Measurements from ENCODE around the gene SNAP47. TPM values are rescaled to one million over a fixed set of nuclear protein-coding genes. Genes with fewer than 3 reads are reported as not detected.

SNAP47 gene
- total RNA-seq, 2 experiments from 2014 or later = 29.0 to 29.2 TPM

DNA sequence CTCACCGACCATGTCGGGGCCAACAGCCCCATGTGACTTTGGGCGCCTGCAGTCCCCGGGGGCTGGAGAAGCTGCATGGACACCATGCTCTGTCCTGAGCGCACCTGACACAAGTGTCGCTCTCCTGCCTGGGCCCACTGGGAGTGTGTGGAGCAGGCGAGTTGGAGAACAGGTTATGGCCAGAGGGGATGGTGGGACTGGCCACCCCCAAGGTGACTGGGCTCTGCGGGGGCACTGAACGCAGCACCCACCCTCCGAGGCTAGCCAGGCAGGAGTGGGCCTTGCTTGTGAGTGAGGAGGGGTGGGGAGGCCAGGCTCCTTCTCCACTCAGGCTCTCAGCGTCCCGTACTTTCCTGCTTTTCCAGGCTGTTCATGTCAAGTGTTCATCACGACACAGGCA lies 35.6 kb downstream of the SNAP47 start:
- H3K4me1 Mint-ChIP-seq = peaks cover 43% of the 10 kb centered on the region
- H3K9me3 Mint-ChIP-seq = no peaks in the 10 kb centered on the region
- POLR2A ChIA-PET = no interaction called here
- no peak overlapping the region for H3K27ac Mint-ChIP-seq
- H3K4me3 Mint-ChIP-seq = no peak overlapping the region
- ATAC-seq (ENCODE audit: low read depth) = no peak
- peaks cover 33% of the 10 kb centered on the region for H3K36me3 Mint-ChIP-seq
- peaks cover 2% of the 10 kb centered on the region for H3K27me3 Mint-ChIP-seq
- DNase-seq = no peak

DNA sequence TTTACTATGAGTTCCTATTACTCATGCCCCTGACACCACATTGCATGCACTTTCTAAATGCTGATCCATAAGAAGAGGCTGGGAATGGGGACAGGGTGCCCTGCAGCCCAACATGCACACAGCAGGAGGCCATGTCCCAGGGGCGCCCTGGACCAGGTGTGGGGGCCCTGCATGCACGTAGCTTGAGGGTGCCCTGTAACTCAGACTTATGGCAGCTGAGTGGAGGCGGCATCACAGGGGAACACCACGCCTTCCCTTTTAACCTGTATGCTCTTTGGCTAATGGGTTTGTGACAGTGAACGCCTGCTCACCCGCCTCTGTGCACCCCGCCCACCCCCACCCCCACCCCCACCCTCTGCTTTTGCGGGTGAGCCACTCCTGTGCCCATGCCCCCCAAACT lies 36.1 kb downstream of the SNAP47 start:
- H3K36me3 Mint-ChIP-seq = peaks cover 37% of the 10 kb centered on the region
- H3K9me3 Mint-ChIP-seq = no peaks in the 10 kb centered on the region
- peaks cover 41% of the 10 kb centered on the region for H3K4me1 Mint-ChIP-seq
- no peak overlapping the region for H3K4me3 Mint-ChIP-seq
- no peak for DNase-seq
- H3K27ac Mint-ChIP-seq = no peak overlapping the region
- no peak for ATAC-seq (ENCODE audit: low read depth)
- POLR2A ChIA-PET = no interaction called here
- H3K27me3 Mint-ChIP-seq = peaks cover 2% of the 10 kb centered on the region

- no peak for DNase-seq
- Mint-ChIP-seq H3K27ac (no peak overlapping the region), H3K27me3 (peaks cover 2% of the 10 kb centered on the region), H3K36me3 (peaks cover 40% of the 10 kb centered on the region), H3K4me3 (no peak overlapping the region), H3K9me3 (no peaks in the 10 kb centered on the region), H3K4me1 (peaks cover 38% of the 10 kb centered on the region)
- ATAC-seq (ENCODE audit: low read depth) = no peak
- POLR2A ChIA-PET = no interaction called here
Observed at GRCh38 chr1:227771771-227772170, 36.5 kb downstream of the SNAP47 start.

GRCh38 chr1:227773558-227773957 lies 38.3 kb downstream of the SNAP47 start:
- DNase-seq (no peak), ATAC-seq (ENCODE audit: low read depth) (no peak)
- peak overlapping the region; percentile 84 for H3K27ac Mint-ChIP-seq
- no peaks in the 10 kb centered on the region for H3K9me3 Mint-ChIP-seq
- H3K36me3 Mint-ChIP-seq = peaks cover 33% of the 10 kb centered on the region
- POLR2A ChIA-PET = interaction anchor here (1.8 to 2.9 kb wide), 2 partner anchors 7 to 15 kb away, joined by 9 to 14 read pairs; no protein-coding TSS in a partner anchor
- H3K4me3 Mint-ChIP-seq = no peak overlapping the region
- peaks cover 25% of the 10 kb centered on the region for H3K4me1 Mint-ChIP-seq
- no peaks in the 10 kb centered on the region for H3K27me3 Mint-ChIP-seq

GRCh38 chr1:227774051-227774731 lies 39.0 kb downstream of the SNAP47 start:
- Mint-ChIP-seq H3K9me3 (no peaks in the 10 kb centered on the region), H3K27ac (peak overlapping the region; percentile 84), H3K4me3 (peak overlapping the region; percentile 67), H3K36me3 (peaks cover 27% of the 10 kb centered on the region), H3K27me3 (no peaks in the 10 kb centered on the region), H3K4me1 (peaks cover 25% of the 10 kb centered on the region)
- ATAC-seq (ENCODE audit: low read depth) (peak; percentile 89), DNase-seq (peak; percentile 57)
- POLR2A ChIA-PET = interaction anchor here (1.8 to 2.9 kb wide), 2 partner anchors 8 to 14 kb away, joined by 9 to 14 read pairs; no protein-coding TSS in a partner anchor

DNA sequence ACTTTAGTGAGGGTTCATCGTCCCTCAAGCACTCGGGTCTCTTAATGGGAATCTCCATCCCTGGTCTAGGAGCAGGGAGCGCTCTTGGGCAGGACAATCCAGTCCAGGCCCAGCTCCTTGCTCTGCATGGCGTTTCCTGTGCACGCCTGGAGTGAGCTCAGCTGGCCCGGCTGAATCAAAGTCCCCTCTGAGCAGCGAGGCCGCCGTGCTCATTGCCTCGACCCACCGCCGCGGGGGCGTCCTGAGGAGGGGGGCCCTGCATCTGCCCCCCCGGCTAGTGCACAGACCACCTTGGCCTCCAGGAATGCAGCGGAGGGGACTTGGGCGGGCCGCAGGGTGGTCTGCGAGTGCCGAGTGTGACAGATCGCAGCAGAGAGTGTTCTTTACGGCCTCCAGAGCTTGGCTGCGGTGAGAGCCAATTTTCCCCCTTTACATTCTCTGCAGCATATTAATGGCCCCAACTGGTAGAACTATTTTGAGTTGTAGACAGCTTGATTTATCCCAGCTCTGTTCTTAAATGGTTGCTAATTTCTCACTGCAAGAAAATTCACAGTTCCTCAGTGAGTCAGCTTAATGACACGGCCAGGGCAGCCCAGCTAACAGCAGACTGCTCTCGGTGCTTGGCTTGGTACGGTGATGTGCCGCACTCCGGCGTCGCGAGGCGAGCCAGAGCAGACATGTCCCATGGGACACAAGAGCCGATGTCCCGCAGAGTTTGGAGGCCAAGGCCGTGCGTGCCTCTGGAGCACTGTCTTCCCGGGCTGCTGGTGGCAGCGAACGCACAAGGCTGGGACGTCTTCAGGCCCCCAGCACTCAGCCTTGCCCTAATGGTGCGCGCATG lies 39.8 kb downstream of the SNAP47 start:
- H3K27ac Mint-ChIP-seq = no peak overlapping the region
- no peak overlapping the region for H3K4me3 Mint-ChIP-seq
- peaks cover 28% of the 10 kb centered on the region for H3K36me3 Mint-ChIP-seq
- H3K27me3 Mint-ChIP-seq = no peaks in the 10 kb centered on the region
- no peaks in the 10 kb centered on the region for H3K9me3 Mint-ChIP-seq
- peaks cover 25% of the 10 kb centered on the region for H3K4me1 Mint-ChIP-seq
- POLR2A ChIA-PET = interaction anchor here (1.8 to 2.9 kb wide), 2 partner anchors 9 to 13 kb away, joined by 9 to 14 read pairs; no protein-coding TSS in a partner anchor
- DNase-seq (no peak), ATAC-seq (ENCODE audit: low read depth) (no peak)

DNA sequence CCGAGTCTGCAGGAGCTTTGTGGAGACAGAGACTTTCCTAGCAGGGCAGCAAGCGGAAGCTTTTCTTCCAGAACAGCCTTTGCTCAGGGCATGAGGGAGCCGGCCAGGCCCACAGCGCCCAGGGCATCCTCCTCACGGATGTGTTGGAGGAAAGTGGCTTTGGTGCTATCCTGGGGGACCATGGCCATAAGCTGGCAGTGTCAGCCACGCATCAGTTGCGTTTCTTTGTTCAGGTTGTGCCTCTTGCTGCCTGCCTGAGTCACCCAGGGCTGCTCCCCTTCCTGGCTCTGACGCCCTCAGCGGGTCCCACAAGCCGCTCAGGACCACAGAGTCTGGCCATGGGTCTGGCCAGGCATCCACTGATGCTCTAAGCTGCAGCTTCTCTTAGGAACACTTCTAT lies 40.6 kb downstream of the SNAP47 start:
- ATAC-seq (ENCODE audit: low read depth) (no peak), DNase-seq (no peak)
- H3K4me1 Mint-ChIP-seq = peaks cover 25% of the 10 kb centered on the region
- peaks cover 26% of the 10 kb centered on the region for H3K36me3 Mint-ChIP-seq
- no peak overlapping the region for H3K4me3 Mint-ChIP-seq
- POLR2A ChIA-PET = interaction anchor here (2.9 kb wide), 1 partner anchor 10 kb away, joined by 14 read pairs; no protein-coding TSS in a partner anchor
- H3K9me3 Mint-ChIP-seq = no peaks in the 10 kb centered on the region
- H3K27me3 Mint-ChIP-seq = no peaks in the 10 kb centered on the region
- no peak overlapping the region for H3K27ac Mint-ChIP-seq

DNA sequence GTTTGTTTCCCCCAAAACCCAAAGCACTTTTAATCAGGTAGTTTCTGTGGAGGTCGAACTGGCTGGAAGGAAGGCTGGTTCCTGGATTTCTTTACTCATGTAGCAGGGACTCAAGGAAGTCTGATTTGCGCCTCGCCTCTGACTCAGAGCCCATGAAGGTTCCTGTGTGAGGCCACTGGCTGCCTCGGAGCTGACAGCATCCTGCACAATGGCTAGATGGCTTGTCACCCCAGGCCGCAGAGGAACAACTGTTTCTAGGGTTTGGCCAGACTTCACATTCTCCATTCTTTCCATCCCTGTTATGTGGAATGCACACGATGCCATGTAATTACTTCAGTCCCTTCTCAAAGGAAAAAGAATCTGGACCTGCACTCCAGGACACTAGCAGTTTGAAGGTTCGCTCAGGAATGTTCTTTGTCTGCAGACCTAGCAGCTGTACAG lies 41.1 kb downstream of the SNAP47 start:
- Mint-ChIP-seq H3K4me3 (no peak overlapping the region), H3K27me3 (no peaks in the 10 kb centered on the region), H3K36me3 (peaks cover 26% of the 10 kb centered on the region), H3K9me3 (no peaks in the 10 kb centered on the region), H3K4me1 (peaks cover 25% of the 10 kb centered on the region), H3K27ac (no peak overlapping the region)
- ATAC-seq (ENCODE audit: low read depth) (no peak), DNase-seq (no peak)
- POLR2A ChIA-PET = no interaction called here

GRCh38 chr1:227777156-227777555 lies 41.9 kb downstream of the SNAP47 start:
- POLR2A ChIA-PET = no interaction called here
- peaks cover 25% of the 10 kb centered on the region for H3K36me3 Mint-ChIP-seq
- no peaks in the 10 kb centered on the region for H3K9me3 Mint-ChIP-seq
- H3K27me3 Mint-ChIP-seq = no peaks in the 10 kb centered on the region
- DNase-seq = no peak
- peaks cover 23% of the 10 kb centered on the region for H3K4me1 Mint-ChIP-seq
- ATAC-seq (ENCODE audit: low read depth) = no peak
- H3K4me3 Mint-ChIP-seq = no peak overlapping the region
- H3K27ac Mint-ChIP-seq = no peak overlapping the region

- DNase-seq (peak; percentile 4), ATAC-seq (ENCODE audit: low read depth) (no peak)
- H3K27ac Mint-ChIP-seq = no peak overlapping the region
- peaks cover 18% of the 10 kb centered on the region for H3K4me1 Mint-ChIP-seq
- H3K27me3 Mint-ChIP-seq = no peaks in the 10 kb centered on the region
- no peaks in the 10 kb centered on the region for H3K9me3 Mint-ChIP-seq
- H3K36me3 Mint-ChIP-seq = peaks cover 23% of the 10 kb centered on the region
- POLR2A ChIA-PET = no interaction called here
- H3K4me3 Mint-ChIP-seq = no peak overlapping the region
Observed at GRCh38 chr1:227777646-227778045, 42.4 kb downstream of the SNAP47 start.

GRCh38 chr1:227778401-227778947 lies 43.2 kb downstream of the SNAP47 start:
- H3K4me1 Mint-ChIP-seq = peaks cover 13% of the 10 kb centered on the region
- ATAC-seq (ENCODE audit: low read depth) = no peak
- DNase-seq = no peak
- peaks cover 22% of the 10 kb centered on the region for H3K36me3 Mint-ChIP-seq
- POLR2A ChIA-PET = no interaction called here
- H3K27me3 Mint-ChIP-seq = no peaks in the 10 kb centered on the region
- no peak overlapping the region for H3K4me3 Mint-ChIP-seq
- H3K27ac Mint-ChIP-seq = no peak overlapping the region
- H3K9me3 Mint-ChIP-seq = no peaks in the 10 kb centered on the region

DNA sequence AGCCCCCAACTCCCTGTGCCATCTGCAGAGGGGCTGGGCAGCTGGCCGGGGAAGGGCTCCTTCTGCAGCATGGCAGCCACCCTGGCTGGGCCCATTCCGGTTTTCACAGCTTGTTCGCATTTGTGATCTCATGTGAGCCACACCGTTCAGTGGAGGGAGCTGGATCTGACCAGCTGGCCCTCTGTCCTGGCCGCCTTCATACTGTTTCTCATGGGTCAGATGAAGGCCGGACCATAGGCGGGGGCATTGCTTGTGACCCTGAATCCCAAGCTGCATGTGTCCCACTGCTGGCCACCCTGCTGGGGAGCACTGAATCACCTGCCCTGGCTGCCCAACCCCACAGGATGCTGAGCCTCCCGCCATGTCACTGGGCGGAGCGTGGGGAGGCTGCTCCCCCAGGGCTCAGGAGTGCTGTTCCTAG lies 43.8 kb downstream of the SNAP47 start:
- Mint-ChIP-seq H3K36me3 (peaks cover 20% of the 10 kb centered on the region), H3K4me3 (no peak overlapping the region), H3K27me3 (no peaks in the 10 kb centered on the region), H3K27ac (no peak overlapping the region), H3K9me3 (no peaks in the 10 kb centered on the region), H3K4me1 (peaks cover 7% of the 10 kb centered on the region)
- ATAC-seq (ENCODE audit: low read depth) (no peak), DNase-seq (no peak)
- POLR2A ChIA-PET = interaction anchor here (1.2 kb wide), 1 partner anchor 10 kb away, joined by 3 read pairs; no protein-coding TSS in a partner anchor

- Mint-ChIP-seq H3K4me1 (peaks cover 3% of the 10 kb centered on the region), H3K27ac (no peak overlapping the region), H3K27me3 (peaks cover 4% of the 10 kb centered on the region), H3K36me3 (peaks cover 16% of the 10 kb centered on the region), H3K4me3 (no peak overlapping the region), H3K9me3 (no peaks in the 10 kb centered on the region)
- ATAC-seq (ENCODE audit: low read depth) (no peak), DNase-seq (no peak)
- POLR2A ChIA-PET = interaction anchor here (1.2 kb wide), 1 partner anchor 10 kb away, joined by 3 read pairs; no protein-coding TSS in a partner anchor
Observed at GRCh38 chr1:227779685-227780084, 44.5 kb downstream of the SNAP47 start.

Data from activated naive CD8-positive, alpha-beta T cell treated with anti-CD3 and anti-CD28 coated beads, Interleukin-2, amount 10 ng/mL, durations not matched to agents 7 days and 5 days (primary cell).